SK-MEL-5 (cell line): ENCODE data around the gene EHBP1. TPM values are rescaled to one million over a fixed set of nuclear protein-coding genes. Genes with fewer than 3 reads are reported as not detected.
"Not testable (repeated sequence)": the region's sequence is repeated elsewhere in the genome, so short reads cannot be mapped to it uniquely, and the experiment has no call there.

Experiments
- DNase-seq: peaks from one replicate; pipeline ENCODE4 v3.0.0-alpha.2; 2016; ENCODE audit warnings: low read depth, low spot score
- in situ Hi-C: cut with HindIII; loops from 2 replicates; pipeline ENCODE4 v1.10.0; 2016; ENCODE audit warnings: low sequenced_read_pairs, high pct_unique_total_duplicates, low pct_unique_long_range_greater_than_20kb
- total RNA-seq: library from RNA; depleted of rRNA; stranded (reverse); fragments of >200 nt; shearing (Covaris generic); gene quantifications from 2 replicates; pipeline ENCODE4 v1.2.3, GENCODE V29; 2014

EHBP1 gene
- total RNA-seq, 1 experiment from 2014 or later = 49.0 TPM

DNA sequence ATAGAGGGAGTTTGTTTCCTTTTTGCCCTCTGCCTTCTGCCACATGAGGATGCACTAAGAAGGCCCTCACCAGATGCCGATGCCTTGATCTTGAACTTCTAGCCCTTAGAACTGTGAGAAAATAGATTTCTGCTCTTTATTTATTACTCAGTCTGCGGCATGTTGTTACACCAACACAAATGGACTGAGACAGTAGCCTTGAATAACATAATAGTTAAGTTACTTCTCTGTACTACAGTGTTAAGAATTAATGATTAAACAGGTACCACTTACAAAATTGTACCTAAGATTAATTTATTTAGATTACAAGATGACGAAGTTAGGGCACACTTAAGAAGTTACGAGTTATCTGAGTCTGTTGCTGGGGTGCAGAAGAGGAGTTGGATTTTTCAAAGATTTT lies 42.4 kb downstream of the EHBP1 start:
- in situ Hi-C loops = no loop called here
- DNase-seq = no peak

DNA sequence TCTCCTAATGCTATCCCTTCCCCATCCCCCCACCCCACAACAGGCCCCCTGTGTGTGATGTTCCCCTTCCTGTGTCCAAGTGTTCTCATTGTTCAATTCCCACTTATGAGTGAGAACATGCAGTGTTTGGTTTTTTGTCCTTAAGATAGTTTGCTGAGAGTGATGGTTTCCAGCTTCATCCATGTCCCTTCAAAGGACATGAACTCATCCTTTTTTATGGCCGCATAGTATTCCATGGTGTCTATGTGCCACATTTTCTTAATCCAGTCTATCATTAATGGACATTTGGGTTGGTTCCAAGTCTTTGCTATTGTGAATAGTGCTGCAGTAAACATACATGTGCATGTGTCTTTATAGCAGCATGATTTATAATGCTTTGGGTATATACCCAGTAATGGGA lies 43.6 kb downstream of the EHBP1 start:
- in situ Hi-C loops, DNase-seq: not testable (repeated sequence)

GRCh38 chr2:62757029-62757428 lies 51.5 kb downstream of the EHBP1 start:
- in situ Hi-C loops = no loop called here
- DNase-seq = no peak

- in situ Hi-C loops = no loop called here
Measured at GRCh38 chr2:62760026-62760425, 54.5 kb downstream of the EHBP1 start.

DNA sequence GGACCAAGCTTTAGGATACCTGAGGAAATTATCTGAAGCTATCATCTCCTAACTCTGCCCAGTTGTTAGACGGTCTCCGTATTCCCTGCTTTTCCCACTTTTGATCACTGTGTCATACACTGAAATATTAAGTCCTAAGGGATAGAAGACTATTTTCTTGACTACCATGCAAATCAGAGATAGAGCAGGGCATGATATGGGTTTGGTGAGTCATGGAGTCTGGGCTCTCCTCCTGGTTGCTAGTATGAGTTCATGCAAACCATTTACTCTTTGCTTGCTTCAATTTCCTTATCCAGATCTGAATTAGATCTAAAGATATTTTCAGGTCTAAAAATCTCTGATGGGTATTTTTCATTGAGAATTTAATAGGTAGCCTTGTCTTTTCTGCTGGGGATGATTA lies 55.0 kb downstream of the EHBP1 start:
- in situ Hi-C loops = no loop called here
- DNase-seq = no peak

More at GRCh38 chr2:62760026-62760425, 54.5 kb downstream of the EHBP1 start:
- no peak for DNase-seq

GRCh38 chr2:62765619-62766376 lies 60.3 kb downstream of the EHBP1 start:
- in situ Hi-C loops = no loop called here
- DNase-seq = no peak

- no peak for DNase-seq
- in situ Hi-C loops = no loop called here
Measured at GRCh38 chr2:62768615-62769014, 63.1 kb downstream of the EHBP1 start.

GRCh38 chr2:62770629-62771028 lies 65.1 kb downstream of the EHBP1 start:
- DNase-seq = no peak
- in situ Hi-C loops = no loop called here

- in situ Hi-C loops = no loop called here
- peak; percentile 68 for DNase-seq
Measured at GRCh38 chr2:62774555-62775366, 69.2 kb downstream of the EHBP1 start.

DNA sequence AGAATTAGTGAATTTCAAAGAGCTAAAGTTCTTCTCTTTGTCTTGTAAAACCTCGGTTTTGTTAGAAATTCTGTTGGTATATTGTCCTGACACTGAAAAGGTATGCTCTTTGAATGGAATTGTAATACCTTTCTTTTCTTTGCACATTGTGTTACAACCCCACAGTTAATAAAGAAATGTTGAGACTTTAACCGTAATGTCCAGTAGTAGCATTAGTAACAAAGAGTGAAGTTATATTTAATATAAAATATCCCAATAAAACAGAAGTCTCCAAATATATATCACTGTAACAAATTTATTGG lies 69.8 kb downstream of the EHBP1 start:
- in situ Hi-C loops = no loop called here
- DNase-seq = no peak

DNA sequence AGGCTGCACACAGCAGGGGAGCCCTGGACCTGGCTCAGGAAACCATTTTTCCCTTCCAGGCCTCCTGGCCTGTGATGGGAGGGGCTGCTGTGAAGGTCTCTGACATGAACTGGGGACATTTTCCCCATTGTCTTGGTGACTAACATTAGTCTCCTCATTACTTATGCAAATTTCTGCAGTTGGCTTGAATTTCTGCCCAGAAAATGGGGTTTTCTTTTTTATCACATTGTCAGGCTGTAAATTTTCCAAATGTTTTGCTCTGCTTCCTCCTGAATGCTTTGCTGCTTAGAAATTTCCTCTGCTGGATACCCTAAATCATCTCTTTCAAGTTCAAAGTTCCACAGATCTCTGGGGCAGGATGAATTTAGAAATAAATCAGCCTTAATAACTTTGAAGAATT lies 78.2 kb downstream of the EHBP1 start:
- DNase-seq = no peak

DNA sequence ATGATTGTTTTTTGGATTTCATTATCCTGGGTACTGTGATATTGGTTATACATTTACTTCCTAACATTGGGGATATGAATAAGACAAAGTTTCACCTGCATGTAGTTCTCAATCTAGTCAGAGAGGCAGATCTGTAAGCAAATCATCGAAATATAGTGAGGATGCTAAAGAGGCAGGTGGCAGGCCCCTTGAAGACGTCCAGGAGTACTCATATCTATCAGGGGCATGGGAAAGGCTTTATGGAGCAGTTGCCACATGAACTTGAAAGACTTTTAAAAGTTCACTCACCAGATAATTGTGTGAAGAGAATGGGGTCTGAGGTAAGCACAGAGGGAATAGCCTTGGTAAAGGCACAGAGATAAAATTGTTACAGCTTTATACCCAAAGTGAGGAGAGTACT lies 78.8 kb downstream of the EHBP1 start:
- in situ Hi-C loops = no loop called here
- DNase-seq = no peak

More for the DNA sequence above, 78.2 kb downstream of the EHBP1 start:
- in situ Hi-C loops = no loop called here

DNA sequence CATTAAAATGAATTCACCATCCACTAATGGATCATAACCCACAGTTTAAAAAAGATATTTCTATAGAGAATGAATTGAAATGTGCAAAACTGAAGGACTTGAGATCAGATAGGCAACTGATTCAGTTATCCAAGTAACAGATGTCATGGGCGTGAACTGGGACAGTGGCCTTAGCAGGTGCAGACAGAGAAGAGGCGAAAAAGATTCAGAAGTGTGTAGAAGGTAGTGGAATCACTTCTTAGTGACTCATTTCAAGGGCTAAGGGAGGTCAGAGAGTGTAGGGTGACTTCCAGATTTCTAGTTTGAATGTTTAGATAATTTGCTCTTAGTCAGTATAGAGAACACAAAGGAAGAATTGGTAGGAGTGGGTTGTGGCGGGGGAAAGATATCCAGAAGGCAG lies 79.7 kb downstream of the EHBP1 start:
- in situ Hi-C loops = no loop called here
- no peak for DNase-seq

DNA sequence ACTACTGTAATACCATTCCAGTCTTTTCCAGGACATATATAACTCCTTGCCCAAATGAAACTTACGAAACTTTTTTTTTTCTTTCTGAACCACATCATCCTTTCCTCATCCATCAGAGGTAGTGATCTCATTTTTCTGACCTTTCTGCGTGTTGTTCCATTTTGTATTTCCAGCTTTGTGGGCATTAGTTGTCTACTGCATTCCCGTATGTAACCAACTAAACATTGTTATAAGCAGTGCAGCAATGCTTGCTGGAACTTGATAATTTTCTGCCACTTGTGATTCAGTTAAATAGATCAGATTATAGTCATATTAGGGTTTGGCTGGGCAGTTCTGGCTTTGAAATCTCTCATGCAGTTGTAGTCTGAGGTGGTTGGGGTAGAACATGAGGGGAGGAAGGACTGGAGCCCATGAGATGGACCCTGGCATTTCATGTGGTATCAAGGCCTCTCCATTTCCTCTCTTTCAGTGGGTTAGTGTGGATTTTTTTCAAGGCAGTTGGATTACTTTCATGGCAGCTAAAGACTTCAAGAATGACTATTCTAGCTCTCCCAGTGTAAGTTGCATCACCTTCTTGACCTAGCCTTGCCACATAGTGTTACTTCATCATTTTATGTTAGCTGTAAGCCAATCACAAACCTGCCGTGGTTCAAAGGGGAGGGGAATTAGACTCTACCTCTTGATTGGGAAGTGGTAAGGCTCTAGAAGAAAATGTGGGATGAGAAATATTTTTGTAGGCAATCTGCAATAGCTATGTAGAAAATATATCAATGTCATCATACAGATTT lies 80.5 kb downstream of the EHBP1 start:
- DNase-seq = no peak
- in situ Hi-C loops = no loop called here

DNA sequence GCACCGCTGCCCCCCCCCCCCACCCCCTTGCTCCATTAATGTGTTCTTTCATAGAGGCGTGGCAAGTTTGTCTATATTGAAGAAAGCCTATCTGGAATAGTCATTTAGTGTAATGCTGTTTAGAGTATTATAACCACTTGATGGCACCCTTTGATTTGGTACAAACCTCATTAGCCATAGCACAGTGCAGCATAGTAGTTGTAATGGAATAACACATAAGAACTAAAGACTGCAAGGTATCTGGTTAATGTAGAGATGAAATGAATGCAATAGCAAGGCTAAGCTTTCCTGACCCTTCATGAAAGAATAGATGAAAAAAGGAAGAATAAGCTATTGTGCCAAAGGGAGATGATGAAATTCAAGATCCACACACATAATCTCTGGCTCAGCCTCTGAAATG lies 81.9 kb downstream of the EHBP1 start:
- peak; percentile 88 for DNase-seq
- in situ Hi-C loops = no loop called here

- in situ Hi-C loops = no loop called here
- no peak for DNase-seq
Measured at GRCh38 chr2:62789518-62789917, 84.0 kb downstream of the EHBP1 start.

GRCh38 chr2:62789918-62790317 lies 84.4 kb downstream of the EHBP1 start:
- DNase-seq = no peak
- in situ Hi-C loops = no loop called here

- in situ Hi-C loops = no loop called here
- DNase-seq = no peak
Measured at GRCh38 chr2:62792408-62792807, 86.9 kb downstream of the EHBP1 start.
